T47D (cell line): ENCODE results near the gene ZNF521.

Experiments used
- DNase-seq, 2 experiments: peaks; one replicate each; pipeline versions ENCODE4 v3.0.0 to v3.0.0-alpha.2; 2011 to 2012; ENCODE audit warnings: low read depth in 1 of 2, low spot score in 1 of 2
- JUND ChIP-seq: IDR thresholded peaks from 2 replicates; pipeline ENCODE4 v1.6.1; 2012; ENCODE audit warnings: low read depth
- in situ Hi-C: cut with HindIII; loops from 2 replicates; pipeline ENCODE4 v1.10.0; 2016; ENCODE audit warnings: low sequenced_read_pairs, low pct_unique_long_range_greater_than_20kb

The ZNF521 gene

DNA sequence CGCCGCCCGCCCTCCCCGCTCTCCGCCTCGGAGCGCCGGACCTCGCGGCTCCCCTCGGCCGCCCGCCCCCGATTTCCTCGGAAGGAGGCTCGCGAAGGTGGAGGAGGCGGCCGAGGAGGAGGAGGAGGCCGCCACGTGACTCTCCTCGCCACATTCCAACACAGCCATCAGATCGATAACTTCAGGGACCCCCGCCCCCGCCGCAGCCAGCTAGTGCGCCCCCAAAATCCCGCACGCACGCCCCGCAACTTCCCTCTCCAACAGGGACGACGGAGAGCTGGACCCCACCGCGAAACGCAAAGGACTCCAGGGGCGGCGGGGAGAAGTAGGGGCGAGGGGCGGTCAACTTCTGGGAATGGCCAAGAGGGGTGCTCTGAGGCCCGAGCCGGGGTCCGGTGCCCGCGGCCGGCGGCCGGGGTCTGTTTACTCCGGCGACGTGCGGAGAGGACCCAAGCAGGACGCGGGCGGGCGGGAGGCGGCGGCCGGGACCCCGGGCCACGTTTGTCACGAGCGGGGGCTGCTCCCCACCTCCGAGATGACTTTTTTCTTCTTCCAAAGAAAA, 2.0 kb downstream of the ZNF521 start:
- TF ChIP-seq JUND = no peak
- no peak for DNase-seq
- in situ Hi-C loops = no loop called here

DNA sequence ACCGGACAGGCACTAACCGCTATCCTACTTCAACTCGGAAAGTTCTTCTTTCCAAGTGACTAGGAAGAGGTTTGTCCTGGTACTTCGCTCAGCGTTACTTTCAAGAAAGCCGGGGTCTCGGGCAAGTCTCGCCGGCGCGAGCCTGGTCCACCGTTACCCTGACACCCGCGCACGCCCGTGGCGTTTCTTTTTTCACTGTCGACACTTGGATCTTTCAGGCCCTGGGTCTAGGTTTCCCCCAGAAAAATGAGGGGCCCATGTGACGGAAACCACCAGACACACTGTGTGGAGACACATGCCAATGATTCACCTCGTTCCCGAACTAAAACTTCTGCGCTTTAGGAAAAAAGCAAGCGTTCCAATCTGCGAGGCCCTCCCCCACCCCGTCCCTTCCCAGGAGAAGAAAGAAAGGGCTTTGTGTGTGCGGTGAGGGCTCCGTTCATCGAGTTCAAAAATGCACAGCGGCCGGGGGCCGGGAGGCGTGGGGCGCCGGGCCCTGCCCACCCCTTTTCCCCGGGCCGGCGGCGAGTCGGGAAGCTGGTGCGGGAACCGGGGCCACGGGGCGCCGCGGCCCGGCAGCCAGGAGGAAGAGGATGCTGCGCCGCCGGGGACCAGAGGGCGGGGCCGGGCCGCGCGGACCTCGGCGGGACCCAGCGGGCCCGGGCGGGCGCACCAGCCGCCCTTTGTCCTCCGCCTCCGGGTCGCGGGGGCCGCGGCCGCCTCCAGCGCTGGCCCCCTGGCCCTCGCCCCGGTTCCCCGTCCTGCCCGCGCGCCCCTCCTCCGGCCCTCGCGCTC, 2.6 kb downstream of the ZNF521 start:
- no peak for DNase-seq
- TF ChIP-seq JUND = no peak
- in situ Hi-C loops = no loop called here

DNA sequence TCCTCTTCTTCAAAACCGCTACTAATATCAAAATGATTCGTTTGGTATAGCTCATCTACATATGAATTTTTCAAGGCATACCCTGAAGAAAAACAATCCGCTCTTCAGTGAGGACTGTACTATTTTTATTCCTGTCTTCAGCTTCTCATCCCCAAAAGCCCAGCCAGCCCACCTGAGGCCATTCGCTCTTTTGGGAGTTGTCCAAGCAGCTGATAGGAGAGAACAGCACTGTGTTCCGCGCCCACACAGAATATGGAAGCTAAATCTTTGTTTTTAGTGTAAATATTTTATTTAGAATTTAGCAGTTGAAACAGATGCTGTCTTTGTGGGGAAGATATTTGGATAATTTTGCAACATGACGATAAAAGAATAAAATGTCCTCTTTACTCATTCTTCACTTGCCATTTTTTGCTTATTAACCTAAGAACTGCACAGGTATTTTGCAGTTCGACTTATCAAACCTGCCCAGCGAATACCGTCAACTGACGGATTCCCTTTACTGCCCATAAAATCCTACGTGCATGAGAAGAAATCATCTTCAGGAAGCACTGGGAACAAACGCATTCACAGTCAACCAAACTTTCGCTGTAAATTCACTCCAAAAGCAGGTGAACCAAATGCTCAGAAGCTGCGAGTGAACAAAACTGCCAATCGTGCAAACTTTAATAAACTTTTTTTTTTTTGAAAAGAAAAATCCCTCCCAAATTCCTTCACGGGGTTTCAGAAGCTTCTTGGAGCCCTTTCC, 3.4 kb downstream of the ZNF521 start:
- no peak for TF ChIP-seq JUND
- DNase-seq = no peak
- in situ Hi-C loops = no loop called here

DNA sequence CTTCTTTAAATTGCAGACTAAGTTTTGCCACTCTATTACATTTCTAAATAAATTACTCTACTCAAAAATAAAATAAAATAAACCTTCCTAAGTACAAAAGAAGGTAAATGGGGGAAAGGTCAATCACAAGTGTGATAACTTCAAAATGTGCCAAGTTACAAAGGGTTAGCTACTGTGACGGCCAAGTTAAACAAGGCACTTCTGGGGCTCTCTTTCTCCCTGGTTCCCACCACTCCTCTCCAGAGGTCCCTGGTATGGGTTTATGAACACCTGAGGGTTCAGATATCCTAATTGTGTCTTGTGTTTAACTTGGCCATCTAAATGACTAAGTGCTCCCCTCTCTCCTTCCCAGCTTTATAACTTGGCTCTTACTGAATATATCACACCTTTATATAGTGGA, 5.4 kb downstream of the ZNF521 start:
- in situ Hi-C loops = no loop called here
- no peak for TF ChIP-seq JUND
- no peak for DNase-seq

DNA sequence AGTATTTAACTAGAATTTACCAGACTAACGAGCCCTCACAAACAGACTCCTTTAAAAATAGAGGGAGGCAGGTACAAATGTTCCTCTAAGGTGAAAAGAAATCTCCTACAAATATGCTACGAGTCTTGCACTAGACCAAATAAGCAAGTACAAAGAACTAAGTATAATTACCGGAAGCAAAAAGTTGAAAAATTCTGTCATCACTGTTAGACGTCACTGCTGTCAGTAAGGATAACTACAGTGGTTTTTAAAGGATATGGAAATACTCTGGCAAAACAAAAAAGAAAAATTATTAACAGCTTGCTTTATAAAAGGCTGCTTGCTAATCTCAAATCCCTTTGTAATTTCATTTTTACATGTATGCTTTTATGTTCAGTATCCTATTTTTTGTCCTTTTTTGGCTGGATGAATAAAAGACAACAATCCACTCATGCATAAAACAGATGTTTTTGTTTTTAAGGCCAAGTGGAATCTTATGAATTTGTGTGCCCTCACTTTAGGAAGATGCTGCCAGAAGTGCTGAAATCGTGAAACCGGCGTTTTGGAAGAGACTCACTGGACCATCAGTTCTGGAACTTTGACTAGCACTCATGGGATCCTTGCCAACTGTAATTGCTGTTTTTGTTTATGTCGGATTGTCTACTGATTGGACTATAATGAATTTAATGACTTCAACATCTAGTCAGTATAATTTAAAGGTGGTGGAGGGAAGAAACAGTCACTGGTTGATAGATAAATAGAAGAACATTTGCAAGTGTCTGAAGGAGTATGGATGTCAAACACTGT, 6.7 kb downstream of the ZNF521 start:
- TF ChIP-seq JUND = no peak
- in situ Hi-C loops = no loop called here
- no peak for DNase-seq

DNA sequence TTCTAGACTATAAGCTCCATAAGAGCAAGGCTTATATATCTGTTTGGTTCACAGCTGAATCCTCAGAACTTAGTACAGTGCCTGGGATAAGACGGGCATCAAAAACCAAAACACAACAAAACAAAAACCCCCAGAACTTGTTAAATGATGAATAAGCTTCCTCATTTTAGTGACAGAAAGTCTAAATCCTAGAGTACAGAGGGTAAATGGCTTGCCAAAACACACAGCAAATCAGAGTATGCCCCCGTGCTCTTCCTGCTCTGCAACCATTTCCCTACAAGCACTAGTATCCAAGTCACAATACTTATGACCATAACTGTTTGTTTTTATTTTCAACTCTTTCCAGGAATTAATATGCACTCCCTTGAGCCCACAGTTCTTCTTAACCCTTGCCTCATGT, 10.1 kb downstream of the ZNF521 start:
- no peak for TF ChIP-seq JUND
- in situ Hi-C loops = no loop called here
- DNase-seq = no peak

DNA sequence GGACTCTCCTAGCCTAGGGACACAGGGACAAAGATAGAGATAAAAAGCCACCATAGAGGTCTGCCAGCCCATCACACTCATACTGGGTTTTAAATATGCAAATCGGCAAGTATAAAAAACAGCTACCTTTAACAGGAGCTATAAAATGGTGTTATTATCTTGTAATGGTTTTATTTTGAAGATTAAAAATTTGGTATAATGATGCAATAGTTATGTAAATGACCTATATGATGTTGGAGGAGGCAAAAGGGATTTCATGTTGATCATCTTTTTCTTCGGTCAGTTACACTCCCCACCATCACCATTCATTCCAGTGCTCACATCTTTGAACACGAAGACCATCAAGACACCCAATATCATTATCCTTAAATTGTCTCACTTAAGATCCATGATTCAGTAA, 11.2 kb downstream of the ZNF521 start:
- DNase-seq = no peak
- in situ Hi-C loops = no loop called here
- no peak for TF ChIP-seq JUND

DNA sequence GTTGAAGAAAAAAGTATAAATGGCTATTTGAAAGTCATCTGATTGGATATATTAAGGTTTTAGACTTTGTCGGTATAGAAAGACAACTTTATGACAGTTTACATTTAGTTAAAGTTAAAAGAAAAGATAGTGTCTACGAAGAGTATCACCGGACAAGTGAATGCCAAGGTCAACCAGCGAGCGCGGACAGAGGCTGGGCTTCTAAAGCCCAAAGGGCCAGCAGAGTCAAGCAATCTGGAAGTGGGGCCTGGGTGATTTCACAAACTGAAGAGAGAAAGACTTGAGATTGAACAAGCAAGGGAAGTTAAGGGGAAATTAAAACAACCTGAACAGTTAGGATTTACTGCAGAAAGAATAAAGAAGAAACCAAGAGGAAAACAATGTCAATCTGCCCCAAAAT, 16.3 kb downstream of the ZNF521 start:
- in situ Hi-C loops = no loop called here
- TF ChIP-seq JUND = no peak
- DNase-seq = no peak

DNA sequence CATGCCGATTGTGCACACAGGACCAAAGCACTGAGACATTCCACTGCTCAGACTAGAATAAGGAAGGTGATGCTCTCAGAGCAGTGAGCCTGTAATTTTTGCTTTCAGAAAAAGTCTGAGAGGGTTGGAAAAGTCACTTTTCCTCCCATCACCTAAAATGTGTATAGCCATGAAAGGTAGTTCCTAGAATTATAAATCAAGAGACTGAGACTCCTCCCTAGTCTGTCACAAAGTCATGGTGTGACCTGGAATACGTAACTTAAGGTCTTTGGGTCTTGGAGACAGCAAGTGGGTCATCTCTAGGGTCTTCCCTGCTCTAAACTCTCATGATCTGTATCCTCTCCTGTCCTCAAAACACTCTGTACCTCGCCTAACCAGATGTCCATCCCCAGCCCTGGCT, 16.9 kb downstream of the ZNF521 start:
- in situ Hi-C loops = no loop called here
- no peak for DNase-seq
- no peak for TF ChIP-seq JUND

DNA sequence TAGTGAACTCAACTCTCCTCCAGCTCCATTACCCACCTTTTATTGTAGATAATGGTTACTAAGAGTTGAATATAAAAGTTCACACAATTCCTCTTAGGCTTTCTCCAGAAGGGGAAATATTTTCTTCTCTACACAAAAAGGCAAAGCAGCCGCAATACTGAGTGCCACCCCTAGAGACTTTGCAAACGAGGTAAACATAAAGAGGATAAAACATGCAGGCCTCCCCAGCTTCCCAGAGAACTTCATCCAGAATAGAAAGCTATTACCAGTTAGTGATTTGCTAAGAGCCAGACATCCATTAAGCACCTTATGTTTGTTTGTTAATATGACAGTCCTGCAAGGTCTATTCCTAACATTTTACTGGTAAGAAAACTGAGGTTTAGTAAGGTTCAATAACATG, 17.4 kb downstream of the ZNF521 start:
- in situ Hi-C loops = no loop called here
- no peak for DNase-seq

DNA sequence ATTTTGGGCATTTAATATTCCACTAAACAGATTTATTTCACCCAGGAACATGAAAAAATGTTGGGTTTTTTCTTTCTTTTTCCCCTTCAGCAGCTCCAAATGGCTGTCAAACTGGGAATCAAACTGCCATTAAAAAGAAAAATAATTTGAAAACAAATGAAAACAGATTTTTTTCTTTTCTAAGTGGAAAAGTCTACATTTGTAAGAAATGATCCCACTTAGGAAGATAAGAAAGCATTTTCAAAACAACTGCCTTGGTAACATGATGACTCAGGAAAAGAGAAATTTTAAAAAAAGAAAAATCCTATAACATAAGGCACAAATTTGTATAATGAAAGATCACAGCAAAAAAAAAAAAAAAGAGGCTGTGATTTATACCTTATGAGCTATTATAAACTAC, 20.0 kb downstream of the ZNF521 start:
- no peak for TF ChIP-seq JUND
- in situ Hi-C loops = no loop called here
- DNase-seq = no peak

More for the DNA sequence above, 17.4 kb downstream of the ZNF521 start:
- no peak for TF ChIP-seq JUND

DNA sequence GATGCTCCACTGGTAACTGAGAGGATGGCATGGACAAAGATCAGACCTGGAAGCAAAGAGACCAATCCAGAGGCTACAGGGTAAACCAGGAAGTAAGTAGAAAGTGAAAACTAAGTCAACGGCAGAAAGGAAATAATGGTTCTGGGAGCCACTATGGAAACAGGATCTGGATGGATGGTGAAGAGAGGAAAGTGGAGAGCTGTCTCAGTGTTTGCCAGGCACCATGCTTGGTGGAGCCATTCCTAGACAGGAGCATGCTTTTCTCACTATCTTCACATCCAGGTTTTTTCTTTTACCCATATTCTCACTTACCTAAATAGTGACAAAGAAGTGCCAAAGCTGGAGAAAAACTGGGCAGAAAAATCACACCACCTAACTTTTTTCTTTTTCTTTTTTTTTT, 22.2 kb downstream of the ZNF521 start:
- TF ChIP-seq JUND = no peak
- in situ Hi-C loops = no loop called here
- peak in 1 of 2 experiments; percentile 12 for DNase-seq
